PC-9 (cell line): ENCODE data around the gene CACNA1A.

Experiments used
- CTCF ChIP-seq: fragments of 200-600 bp; sonication (generic); conservative IDR thresholded peaks from 2 replicates; pipeline ENCODE4 v1.6.1; 2017; ENCODE audit warnings: mixed run types, antibody characterized with exemption, mild to moderate bottlenecking, moderate library complexity
- EZH2 ChIP-seq: fragments of 200-600 bp; sonication (generic); IDR thresholded peaks from 2 replicates; pipeline ENCODE4 v1.8.0; 2017; ENCODE audit warnings: antibody characterized with exemption, low read depth

- TF ChIP-seq CTCF (no peak), EZH2 (no peak)
Measured at GRCh38 chr19:13329766-13330165, 176.5 kb downstream of the CACNA1A start.
